GM12872 (cell line): ENCODE results near the gene PAM.

ENCODE experiments used
- CTCF ChIP-seq: IDR thresholded peaks from 3 replicates; pipeline ENCODE4 v1.5.1; 2011; ENCODE audit warnings: low read depth, mild to moderate bottlenecking, low read length, moderate library complexity; ENCODE audit not compliant: insufficient read depth

The PAM gene

GRCh38 chr5:102916109-102916508 lies 161.0 kb downstream of the PAM start:
- TF ChIP-seq CTCF, result no peak

GRCh38 chr5:102918986-102919610 lies 164.0 kb downstream of the PAM start:
- TF ChIP-seq CTCF, result no peak

GRCh38 chr5:102920762-102921161 lies 165.7 kb downstream of the PAM start:
- TF ChIP-seq CTCF, result no peak

- TF ChIP-seq CTCF, result no peak
Observed at GRCh38 chr5:102921341-102922044, 166.4 kb downstream of the PAM start.

GRCh38 chr5:102922111-102922720 lies 167.1 kb downstream of the PAM start:
- TF ChIP-seq CTCF, result no peak

GRCh38 chr5:102922799-102923477 lies 167.8 kb downstream of the PAM start:
- TF ChIP-seq CTCF, result no peak

- no peak for TF ChIP-seq CTCF
Observed at GRCh38 chr5:102924963-102925362, 169.9 kb downstream of the PAM start.
